SIG-M5 treated with dmso at 0.1 percent for 504 hours (cell line): ENCODE results near the gene SRM.
"Not testable (repeated sequence)": the region's sequence is repeated elsewhere in the genome, so short reads cannot be mapped to it uniquely, and the experiment has no call there.

Source experiments
- DNase-seq: peaks from one replicate; lab custom pipeline; 2025; ENCODE audit not compliant: unreplicated experiment; lab: John Stamatoyannopoulos, UW

SRM gene

GRCh38 chr1:11059968-11060830 lies at the start of gene SRM:
Gene SRM, minus strand, starts transcription at chr1:11060018. Its CDS starts 75 bp downstream, at chr1:11059943.
- DNase-seq = peak; percentile 89

GRCh38 chr1:11109047-11109760 lies 49.4 kb upstream of the SRM start:
- DNase-seq = no peak

GRCh38 chr1:11107599-11107998 lies 47.8 kb upstream of the SRM start:
- no peak for DNase-seq

DNA sequence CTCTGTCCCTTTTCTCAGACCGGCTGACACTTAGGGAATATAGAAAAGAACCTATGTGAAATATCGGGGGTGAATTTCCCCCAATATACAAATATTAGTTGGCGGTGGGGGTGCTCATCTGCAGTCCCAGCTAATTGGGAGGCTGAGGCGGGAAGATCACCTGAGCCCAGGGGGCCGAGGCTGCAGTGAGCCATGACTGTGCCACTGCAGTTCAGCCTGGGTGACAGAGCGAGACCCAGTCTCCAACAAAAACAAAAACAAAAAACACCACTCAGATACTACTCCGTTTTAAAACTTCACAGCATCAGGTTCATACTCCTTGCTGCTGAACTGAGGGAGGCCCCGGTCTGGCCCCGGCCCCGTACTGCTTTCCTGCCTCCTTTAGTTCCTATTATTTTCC lies 45.8 kb upstream of the SRM start:
- no peak for DNase-seq

GRCh38 chr1:11101347-11101746 lies 41.5 kb upstream of the SRM start:
- DNase-seq = no peak

GRCh38 chr1:11100806-11101205 lies 41.0 kb upstream of the SRM start:
- DNase-seq = not testable (repeated sequence)

GRCh38 chr1:11100149-11100493 lies 40.3 kb upstream of the SRM start:
- DNase-seq = no peak

DNA sequence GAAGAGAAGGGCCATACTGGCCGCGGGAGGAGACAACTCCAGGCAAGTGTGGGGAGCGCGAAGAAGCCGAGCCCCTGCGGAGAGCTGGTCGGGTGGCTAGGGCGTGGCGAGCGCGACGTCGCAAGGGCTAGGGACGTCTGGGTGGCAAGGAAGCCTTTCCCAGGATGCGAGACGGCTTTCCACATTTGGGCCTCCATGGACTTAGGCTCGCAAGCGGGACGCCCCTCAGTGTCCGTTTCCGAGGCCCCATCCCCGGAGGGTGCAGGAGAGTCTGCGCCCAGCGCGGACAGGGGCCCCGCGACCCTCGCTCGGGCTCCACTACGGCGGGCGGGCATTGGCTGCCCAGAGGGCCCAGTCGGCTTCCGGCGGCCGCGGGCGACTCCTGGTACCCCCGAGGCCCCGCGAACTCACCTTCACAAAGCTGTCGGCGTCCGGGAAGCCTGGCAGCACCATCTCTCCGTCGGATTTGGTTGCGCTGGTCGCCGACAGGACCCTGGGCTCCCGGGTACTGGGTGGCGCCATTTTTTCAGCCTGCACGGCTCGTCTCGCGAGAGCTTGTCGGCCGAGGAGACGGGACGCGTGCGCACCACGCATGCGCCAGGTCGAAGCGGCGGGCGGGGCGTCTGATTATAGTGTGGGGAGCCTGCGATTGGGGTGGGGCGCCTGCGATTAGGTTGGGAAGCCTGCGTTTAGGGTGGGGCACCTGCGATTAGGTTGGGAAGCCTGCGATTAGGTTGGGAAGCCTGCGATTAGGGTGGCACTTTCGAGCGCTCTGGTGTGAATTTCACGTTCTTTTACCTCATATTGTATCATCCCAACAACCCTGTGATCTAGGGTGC lies 39.7 kb upstream of the SRM start, which contains the start of gene EXOSC10:
Gene EXOSC10 (minus strand): TSS at position 560 of the 839 bp plus-strand sequence. CDS start 38 bp downstream, at position 522.
- DNase-seq = peak; percentile 74

- no peak for DNase-seq
These were observed 39.1 kb upstream of the SRM start for GRCh38 chr1:11098931-11099309.

DNA sequence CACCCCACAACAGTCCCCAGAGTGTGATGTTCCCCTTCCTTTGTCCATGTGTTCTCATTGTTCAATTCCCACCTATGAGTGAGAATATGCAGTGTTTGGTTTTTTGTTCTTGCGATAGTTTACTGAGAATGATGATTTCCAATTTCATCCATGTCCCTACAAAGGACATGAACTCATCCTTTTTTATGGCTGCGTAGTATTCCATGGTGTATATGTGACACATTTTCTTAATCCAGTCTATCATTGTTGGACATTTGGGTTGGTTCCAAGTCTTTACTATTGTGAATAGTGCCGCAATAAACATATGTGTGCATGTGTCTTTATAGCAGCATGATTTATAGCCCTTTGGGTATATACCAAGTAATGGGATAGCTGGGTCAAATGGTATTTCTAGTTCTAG lies 24.0 kb upstream of the SRM start:
- DNase-seq = not testable (repeated sequence)

- no peak for DNase-seq
These were observed 21.1 kb upstream of the SRM start for GRCh38 chr1:11080931-11081330.

GRCh38 chr1:11078631-11079030 lies 18.8 kb upstream of the SRM start:
- DNase-seq = no peak

- not testable (repeated sequence) for DNase-seq
These were observed 13.6 kb upstream of the SRM start for GRCh38 chr1:11073398-11073797.

- no peak for DNase-seq
These were observed 12.5 kb upstream of the SRM start for GRCh38 chr1:11072216-11072917.

- DNase-seq = no peak
These were observed 11.8 kb upstream of the SRM start for GRCh38 chr1:11071463-11072215.

GRCh38 chr1:11070876-11071275 lies 11.1 kb upstream of the SRM start:
- DNase-seq = no peak

DNA sequence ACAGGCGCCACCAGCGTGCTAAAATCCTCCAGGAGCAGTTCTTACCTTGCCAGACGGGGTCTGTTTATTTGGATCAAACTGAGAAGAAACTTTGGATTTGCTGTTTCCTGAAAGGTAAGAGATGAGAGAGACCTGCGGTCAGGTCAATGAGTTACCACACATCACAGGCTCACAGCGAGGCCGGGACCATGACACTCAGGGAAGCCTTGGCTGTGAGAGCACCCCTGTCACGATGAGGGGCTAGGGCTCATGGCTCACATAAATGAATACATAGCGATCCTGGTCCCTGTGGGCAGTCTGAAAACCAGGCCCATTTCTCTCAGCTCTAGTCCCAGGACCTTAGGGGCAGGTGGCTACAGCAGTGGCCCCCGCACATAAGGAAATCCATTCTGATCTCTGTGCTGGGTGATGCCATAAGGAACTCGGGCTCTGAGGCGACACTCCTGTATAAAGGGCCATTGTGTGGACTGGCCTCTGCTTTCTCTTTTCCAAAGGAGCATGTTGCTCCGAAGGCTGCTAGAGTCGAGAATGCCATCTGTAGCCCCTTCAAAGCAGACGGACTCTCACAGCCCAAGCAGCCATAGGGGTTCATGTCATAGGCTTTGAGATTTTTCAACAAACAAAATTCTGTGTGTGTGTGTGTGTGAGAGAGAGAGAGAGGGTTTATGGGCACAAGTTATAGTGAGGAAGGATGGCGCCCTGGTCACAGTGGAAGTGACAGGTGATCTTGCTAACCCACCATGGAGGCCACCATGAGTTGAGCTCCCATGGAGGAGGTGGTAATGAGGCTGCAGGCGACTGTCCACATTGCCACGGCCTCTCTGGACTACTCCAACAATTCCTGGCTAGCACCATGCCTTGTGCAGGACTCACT lies 9.0 kb upstream of the SRM start:
- no peak for DNase-seq

GRCh38 chr1:11067716-11068599 lies 8.1 kb upstream of the SRM start:
- no peak for DNase-seq
